Measurements from ENCODE around the gene SPATA6L. TPM values are rescaled to one million over a fixed set of nuclear protein-coding genes. Genes with fewer than 3 reads are reported as not detected.

Gene SPATA6L
- total and polyA plus RNA-seq, 10 of the 15 experiments (the other 5 are each of a cell fraction or from before 2014, with no cell fraction given), result 0.37 to 1.6 (median 0.91) TPM

GRCh38 chr9:4670591-4670990 lies 4.3 kb upstream of the SPATA6L start:
- ChIA-PET RAD21 (ENCODE audit: unreplicated experiment) (no interaction called here), POLR2A (no interaction called here), SMC1A (ENCODE audit: uncharacterized antibody, unreplicated experiment) (no interaction called here), CTCF (no interaction called here)
- no peak overlapping the region for H3K9ac ChIP-seq (ENCODE audit: control insufficient read depth, insufficient read depth, low read length)
- no peak overlapping the region for H3K4me2 ChIP-seq (ENCODE audit: control insufficient read depth, insufficient read depth)
- no TSS peak for BruUV-seq (replicated peaks)
- no peak for FAIRE-seq
- no peaks in the 10 kb centered on the region for H4K20me1 ChIP-seq (ENCODE audit: control insufficient read depth, insufficient read depth)
- H3K79me2 ChIP-seq (ENCODE audit: control insufficient read depth, insufficient read depth, low read length), result no peaks in the 10 kb centered on the region
- H3K9me3 ChIP-seq (replicated peaks; ENCODE audit: control insufficient read depth, insufficient read depth, low read length), result no peaks in the 10 kb centered on the region
- H3K36me3 ChIP-seq (ENCODE audit: control insufficient read depth in 2 of 2, insufficient read depth in 2 of 2, low read length in 1 of 2), result no peaks in the 10 kb centered on the region
- peaks cover under 1% of the 10 kb centered on the region for H3K4me1 ChIP-seq (ENCODE audit: control insufficient read depth, insufficient read depth, low read length)
- ATAC-seq, result no peak
- WGBS (ENCODE audit: insufficient coverage, insufficient replicate concordance, low lambda C conversion rate, missing lambda C conversion rate), result 81% methylated on average over 3 of the region's 3 CpGs
- DNase-seq (ENCODE audit: low read depth, low spot score), result no peak
- H3K4me3 ChIP-seq, result no peak overlapping the region
- no peak for TF ChIP-seq PKNOX1 (IDR thresholded peaks at IDR 0.05)
- H2AFZ ChIP-seq (ENCODE audit: control insufficient read depth, low read depth, low read length), result no peak overlapping the region
- no peak overlapping the region for H3K27ac ChIP-seq (ENCODE audit: control insufficient read depth, insufficient read depth)
- H3K27me3 ChIP-seq (replicated peaks in 1 of 2; ENCODE audit: control insufficient read depth in 2 of 2, insufficient read depth in 2 of 2, low read length in 1 of 2), result no peaks in the 10 kb centered on the region
- in situ Hi-C loops (cut with MboI) (no loop called here), intact Hi-C loops (cut with micrococcal nuclease; ENCODE audit: unreplicated experiment) (no loop called here)

- DNase-seq (ENCODE audit: low read depth, low spot score) (no peak), ATAC-seq (no peak), FAIRE-seq (no peak)
- Histone ChIP-seq H3K36me3 (ENCODE audit: control insufficient read depth in 2 of 2, insufficient read depth in 2 of 2, low read length in 1 of 2) (no peaks in the 10 kb centered on the region), H3K4me3 (no peak overlapping the region), H2AFZ (ENCODE audit: control insufficient read depth, low read depth, low read length) (no peak overlapping the region), H3K4me1 (ENCODE audit: control insufficient read depth, insufficient read depth, low read length) (peaks cover 8% of the 10 kb centered on the region), H3K27me3 (replicated peaks in 1 of 2; ENCODE audit: control insufficient read depth in 2 of 2, insufficient read depth in 2 of 2, low read length in 1 of 2) (no peaks in the 10 kb centered on the region), H3K9ac (ENCODE audit: control insufficient read depth, insufficient read depth, low read length) (no peak overlapping the region), H3K9me3 (replicated peaks; ENCODE audit: control insufficient read depth, insufficient read depth, low read length) (no peaks in the 10 kb centered on the region), H3K27ac (ENCODE audit: control insufficient read depth, insufficient read depth) (no peak overlapping the region), H3K79me2 (ENCODE audit: control insufficient read depth, insufficient read depth, low read length) (no peaks in the 10 kb centered on the region), H4K20me1 (ENCODE audit: control insufficient read depth, insufficient read depth) (no peaks in the 10 kb centered on the region), H3K4me2 (ENCODE audit: control insufficient read depth, insufficient read depth) (no peak overlapping the region)
- in situ Hi-C loops (cut with MboI) (no loop called here), intact Hi-C loops (cut with micrococcal nuclease; ENCODE audit: unreplicated experiment) (loop anchor here (10.0 kb wide), 1 partner anchor 775 kb away; no protein-coding TSS in a partner anchor)
- POLR2A ChIA-PET, result no interaction called here
- BruUV-seq (replicated peaks), result no TSS peak
- RAD21 ChIA-PET (ENCODE audit: unreplicated experiment), result no interaction called here
- SMC1A ChIA-PET (ENCODE audit: uncharacterized antibody, unreplicated experiment), result interaction anchor here (0.6 kb wide), 1 partner anchor 636 kb away, joined by 3 read pairs; no protein-coding TSS in a partner anchor
- TF ChIP-seq KLF5 (IDR thresholded peaks at IDR 0.05; ENCODE audit: partially characterized antibody) (no peak), FOXM1 (IDR thresholded peaks at IDR 0.05; ENCODE audit: low read depth, low read length) (no peak), PKNOX1 (IDR thresholded peaks at IDR 0.05) (no peak), SUZ12 (IDR thresholded peaks at IDR 0.05; ENCODE audit: unreplicated experiment) (no peak), GATAD2B (conservative IDR thresholded peaks at IDR 0.05; ENCODE audit: low read depth) (no peak), NBN (IDR thresholded peaks at IDR 0.05) (no peak), RBBP5 (conservative IDR thresholded peaks at IDR 0.05) (no peak), RCOR1 (conservative IDR thresholded peaks at IDR 0.05; ENCODE audit: low read depth, low read length) (no peak), POLR2AphosphoS5 (IDR thresholded peaks at IDR 0.05; ENCODE audit: low read length) (no peak), CEBPB (IDR thresholded peaks at IDR 0.05; ENCODE audit: borderline replicate concordance in 1 of 2, low read depth in 2 of 2, low read length in 2 of 2) (no peak), BMI1 (IDR thresholded peaks at IDR 0.05; ENCODE audit: borderline replicate concordance) (no peak)
- TF ChIP-seq, protein P1, sequence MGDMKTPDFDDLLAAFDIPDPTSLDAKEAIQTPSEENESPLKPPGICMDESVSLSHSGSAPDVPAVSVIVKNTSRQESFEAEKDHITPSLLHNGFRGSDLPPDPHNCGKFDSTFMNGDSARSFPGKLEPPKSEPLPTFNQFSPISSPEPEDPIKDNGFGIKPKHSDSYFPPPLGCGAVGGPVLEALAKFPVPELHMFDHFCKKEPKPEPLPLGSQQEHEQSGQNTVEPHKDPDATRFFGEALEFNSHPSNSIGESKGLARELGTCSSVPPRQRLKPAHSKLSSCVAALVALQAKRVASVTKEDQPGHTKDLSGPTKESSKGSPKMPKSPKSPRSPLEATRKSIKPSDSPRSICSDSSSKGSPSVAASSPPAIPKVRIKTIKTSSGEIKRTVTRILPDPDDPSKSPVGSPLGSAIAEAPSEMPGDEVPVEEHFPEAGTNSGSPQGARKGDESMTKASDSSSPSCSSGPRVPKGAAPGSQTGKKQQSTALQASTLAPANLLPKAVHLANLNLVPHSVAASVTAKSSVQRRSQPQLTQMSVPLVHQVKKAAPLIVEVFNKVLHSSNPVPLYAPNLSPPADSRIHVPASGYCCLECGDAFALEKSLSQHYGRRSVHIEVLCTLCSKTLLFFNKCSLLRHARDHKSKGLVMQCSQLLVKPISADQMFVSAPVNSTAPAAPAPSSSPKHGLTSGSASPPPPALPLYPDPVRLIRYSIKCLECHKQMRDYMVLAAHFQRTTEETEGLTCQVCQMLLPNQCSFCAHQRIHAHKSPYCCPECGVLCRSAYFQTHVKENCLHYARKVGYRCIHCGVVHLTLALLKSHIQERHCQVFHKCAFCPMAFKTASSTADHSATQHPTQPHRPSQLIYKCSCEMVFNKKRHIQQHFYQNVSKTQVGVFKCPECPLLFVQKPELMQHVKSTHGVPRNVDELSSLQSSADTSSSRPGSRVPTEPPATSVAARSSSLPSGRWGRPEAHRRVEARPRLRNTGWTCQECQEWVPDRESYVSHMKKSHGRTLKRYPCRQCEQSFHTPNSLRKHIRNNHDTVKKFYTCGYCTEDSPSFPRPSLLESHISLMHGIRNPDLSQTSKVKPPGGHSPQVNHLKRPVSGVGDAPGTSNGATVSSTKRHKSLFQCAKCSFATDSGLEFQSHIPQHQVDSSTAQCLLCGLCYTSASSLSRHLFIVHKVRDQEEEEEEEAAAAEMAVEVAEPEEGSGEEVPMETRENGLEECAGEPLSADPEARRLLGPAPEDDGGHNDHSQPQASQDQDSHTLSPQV (IDR thresholded peaks at IDR 0.05), result no peak
- CTCF ChIA-PET, result interaction anchor here (0.6 kb wide), 1 partner anchor 127 kb away, joined by 3 read pairs; no protein-coding TSS in a partner anchor
Measured at GRCh38 chr9:4669890-4670289, 3.6 kb upstream of the SPATA6L start.

Data from GM12878 (cell line).